Activated gamma-delta T cell (primary cell): Measurements from ENCODE around the gene ZNF581.

Experiments
- DNase-seq: peaks from one replicate; lab custom pipeline; 2025; lab: John Stamatoyannopoulos, UW

Gene ZNF581

DNA sequence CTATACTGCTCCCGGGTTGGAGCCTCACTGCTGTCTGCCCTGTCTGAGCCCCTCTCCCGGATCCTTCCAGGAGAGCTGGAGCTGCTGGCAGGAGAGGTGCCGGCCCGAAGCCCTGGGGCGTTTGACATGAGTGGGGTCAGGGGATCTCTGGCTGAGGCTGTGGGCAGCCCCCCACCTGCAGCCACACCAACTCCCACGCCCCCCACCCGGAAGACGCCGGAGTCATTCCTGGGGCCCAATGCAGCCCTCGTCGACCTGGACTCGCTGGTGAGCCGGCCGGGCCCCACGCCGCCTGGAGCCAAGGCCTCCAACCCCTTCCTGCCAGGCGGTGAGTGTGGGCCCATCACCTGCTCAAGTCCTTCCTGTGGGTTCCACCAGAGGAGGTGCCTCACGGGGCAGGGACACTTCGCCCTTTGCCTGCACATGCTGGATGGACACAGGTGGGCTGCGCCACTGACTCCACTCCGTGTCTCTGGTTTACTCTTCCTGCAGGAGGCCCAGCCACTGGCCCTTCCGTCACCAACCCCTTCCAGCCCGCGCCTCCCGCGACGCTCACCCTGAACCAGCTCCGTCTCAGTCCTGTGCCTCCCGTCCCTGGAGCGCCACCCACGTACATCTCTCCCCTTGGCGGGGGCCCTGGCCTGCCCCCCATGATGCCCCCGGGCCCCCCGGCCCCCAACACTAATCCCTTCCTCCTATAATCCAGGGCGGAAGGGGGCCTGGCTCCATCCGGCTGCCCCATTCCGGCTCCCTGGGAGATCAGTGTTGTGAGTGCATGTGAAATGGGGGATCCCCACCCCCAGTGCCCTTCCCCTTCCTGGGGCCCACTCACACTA is 51.4 kb downstream of the ZNF581 start:
- DNase-seq: no peak
